ENCODE measurements around the gene RCCD1. TPM values are rescaled to one million over a fixed set of nuclear protein-coding genes. Genes with fewer than 3 reads are reported as not detected.

RCCD1 gene
- total RNA-seq, 2 experiments from 2014 or later, result 31.3 to 32.8 TPM

- ChIA-PET CTCF (interaction anchor here (0.6 to 9.6 kb wide), 35 partner anchors 8 to 670 kb away, joined by 3 to 210 read pairs (median 5); partner anchors contain the start of genes BLM, FES, MAN2A2 and NGRN), POLR2A (interaction anchor here (0.6 to 11.6 kb wide), 32 partner anchors 8 to 670 kb away, joined by 3 to 211 read pairs (median 4); partner anchors contain the start of genes BLM, MAN2A2, NGRN and PRC1)
- Mint-ChIP-seq H3K27ac (peak within 1 kb of the TSS; percentile 96), H3K9me3 (no peaks in the 10 kb centered on the region), H3K4me3 (peak within 1 kb of the TSS; percentile 83), H3K4me1 (peaks cover 52% of the 10 kb centered on the region), H3K27me3 (no peaks in the 10 kb centered on the region), H3K36me3 (ENCODE audit: low read depth) (peaks cover 40% of the 10 kb centered on the region)
- DNase-seq, result peak; percentile 95
Observed at GRCh38 chr15:90934949-90935751, 19.5 kb upstream of the RCCD1 start, which contains the start of gene UNC45A. UNC45A (plus strand) TSS chr15:90935285; CDS start chr15:90935325, 40 bp downstream.

- H3K4me1 Mint-ChIP-seq, result peaks cover 39% of the 10 kb centered on the region
- no peaks in the 10 kb centered on the region for H3K27me3 Mint-ChIP-seq
- DNase-seq, result no peak
- ChIA-PET CTCF (interaction anchor here (0.9 to 9.6 kb wide), 4 partner anchors 20 to 96 kb away, joined by 3 to 167 read pairs (median 6); partner anchors contain the start of gene RCCD1), POLR2A (interaction anchor here (0.7 to 11.6 kb wide), 3 partner anchors 12 to 246 kb away, joined by 3 to 198 read pairs (median 4); partner anchors contain the start of gene RCCD1)
- H3K4me3 Mint-ChIP-seq, result peak overlapping the region; percentile 83
- H3K9me3 Mint-ChIP-seq, result no peaks in the 10 kb centered on the region
- H3K27ac Mint-ChIP-seq, result peak overlapping the region; percentile 50
- H3K36me3 Mint-ChIP-seq (ENCODE audit: low read depth), result peaks cover 38% of the 10 kb centered on the region
Observed at GRCh38 chr15:90936823-90937222, 17.9 kb upstream of the RCCD1 start.

- Mint-ChIP-seq H3K4me3 (no peak overlapping the region), H3K4me1 (peaks cover 30% of the 10 kb centered on the region), H3K27me3 (no peaks in the 10 kb centered on the region), H3K36me3 (ENCODE audit: low read depth) (peaks cover 45% of the 10 kb centered on the region), H3K27ac (no peak overlapping the region), H3K9me3 (no peaks in the 10 kb centered on the region)
- POLR2A ChIA-PET, result interaction anchor here (11.6 kb wide), 1 partner anchor 19 kb away, joined by 198 read pairs; the partner anchor contains the start of gene RCCD1
- CTCF ChIA-PET, result interaction anchor here (9.6 kb wide), 1 partner anchor 19 kb away, joined by 167 read pairs; the partner anchor contains the start of gene RCCD1
- no peak for DNase-seq
Observed at GRCh38 chr15:90938261-90938660, 16.4 kb upstream of the RCCD1 start.

- Mint-ChIP-seq H3K9me3 (no peaks in the 10 kb centered on the region), H3K27me3 (no peaks in the 10 kb centered on the region), H3K36me3 (ENCODE audit: low read depth) (peaks cover 53% of the 10 kb centered on the region), H3K27ac (no peak overlapping the region), H3K4me1 (peaks cover 17% of the 10 kb centered on the region), H3K4me3 (no peak overlapping the region)
- ChIA-PET POLR2A (interaction anchor here (2.3 to 11.6 kb wide), 2 partner anchors 9 to 18 kb away, joined by 6 to 198 read pairs; partner anchors contain the start of gene RCCD1), CTCF (interaction anchor here (0.9 to 2.3 kb wide), 3 partner anchors 16 to 332 kb away, joined by 3 to 9 read pairs (median 3); partner anchors contain the start of gene RCCD1)
- DNase-seq, result no peak
Observed at GRCh38 chr15:90939756-90940155, 14.9 kb upstream of the RCCD1 start.

- peaks cover 11% of the 10 kb centered on the region for H3K4me1 Mint-ChIP-seq
- no peak overlapping the region for H3K27ac Mint-ChIP-seq
- ChIA-PET CTCF (interaction anchor here (1.5 to 2.3 kb wide), 2 partner anchors 9 to 15 kb away, joined by 6 to 9 read pairs; partner anchors contain the start of genes HDDC3 and RCCD1), POLR2A (interaction anchor here (2.3 kb wide), 1 partner anchor 10 kb away, joined by 6 read pairs; no protein-coding TSS in a partner anchor)
- H3K9me3 Mint-ChIP-seq, result no peaks in the 10 kb centered on the region
- no peak for DNase-seq
- no peaks in the 10 kb centered on the region for H3K27me3 Mint-ChIP-seq
- H3K36me3 Mint-ChIP-seq (ENCODE audit: low read depth), result peaks cover 57% of the 10 kb centered on the region
- no peak overlapping the region for H3K4me3 Mint-ChIP-seq
Observed at GRCh38 chr15:90941038-90941437, 13.6 kb upstream of the RCCD1 start.

GRCh38 chr15:90942354-90943120, 12.1 kb upstream of the RCCD1 start:
- DNase-seq, result no peak
- ChIA-PET CTCF (interaction anchor here (1.3 to 3.4 kb wide), 3 partner anchors 9 to 91 kb away, joined by 3 to 28 read pairs (median 9); partner anchors contain the start of genes HDDC3, RCCD1 and UNC45A), POLR2A (interaction anchor here (1.7 to 1.9 kb wide), 2 partner anchors 7 to 12 kb away, joined by 6 to 8 read pairs; partner anchors contain the start of genes RCCD1 and UNC45A)
- Mint-ChIP-seq H3K4me1 (no peaks in the 10 kb centered on the region), H3K36me3 (ENCODE audit: low read depth) (peaks cover 55% of the 10 kb centered on the region), H3K9me3 (no peaks in the 10 kb centered on the region), H3K4me3 (no peak overlapping the region), H3K27me3 (no peaks in the 10 kb centered on the region), H3K27ac (no peak overlapping the region)

- Mint-ChIP-seq H3K9me3 (no peaks in the 10 kb centered on the region), H3K27me3 (no peaks in the 10 kb centered on the region), H3K36me3 (ENCODE audit: low read depth) (peaks cover 60% of the 10 kb centered on the region), H3K4me3 (no peak overlapping the region), H3K27ac (no peak overlapping the region), H3K4me1 (peaks cover 3% of the 10 kb centered on the region)
- ChIA-PET CTCF (interaction anchor here (3.4 kb wide), 1 partner anchor 11 kb away, joined by 28 read pairs; the partner anchor contains the start of genes HDDC3 and UNC45A), POLR2A (interaction anchor here (0.9 to 1.9 kb wide), 2 partner anchors 9 kb away, joined by 4 to 10 read pairs; partner anchors contain the start of genes RCCD1 and UNC45A)
- DNase-seq, result no peak
Observed at GRCh38 chr15:90945091-90945490, 9.6 kb upstream of the RCCD1 start.

- Mint-ChIP-seq H3K27me3 (no peaks in the 10 kb centered on the region), H3K36me3 (ENCODE audit: low read depth) (peaks cover 54% of the 10 kb centered on the region), H3K9me3 (no peaks in the 10 kb centered on the region), H3K4me3 (no peak overlapping the region), H3K27ac (no peak overlapping the region), H3K4me1 (peaks cover 3% of the 10 kb centered on the region)
- POLR2A ChIA-PET, result interaction anchor here (0.6 to 3.5 kb wide), 4 partner anchors 8 to 16 kb away, joined by 3 to 16 read pairs (median 4); partner anchors contain the start of genes RCCD1 and UNC45A
- no peak for DNase-seq
- CTCF ChIA-PET, result interaction anchor here (1.8 to 2.0 kb wide), 2 partner anchors 10 to 325 kb away, joined by 5 to 12 read pairs; no protein-coding TSS in a partner anchor
Observed at GRCh38 chr15:90946538-90946937, 8.1 kb upstream of the RCCD1 start.

- POLR2A ChIA-PET, result interaction anchor here (0.6 to 3.5 kb wide), 5 partner anchors 8 to 17 kb away, joined by 3 to 16 read pairs (median 5); partner anchors contain the start of genes HDDC3, RCCD1 and UNC45A
- no peak for DNase-seq
- Mint-ChIP-seq H3K36me3 (ENCODE audit: low read depth) (peaks cover 59% of the 10 kb centered on the region), H3K9me3 (no peaks in the 10 kb centered on the region), H3K4me1 (peaks cover 3% of the 10 kb centered on the region), H3K4me3 (no peak overlapping the region), H3K27ac (no peak overlapping the region), H3K27me3 (no peaks in the 10 kb centered on the region)
- CTCF ChIA-PET, result interaction anchor here (1.1 to 2.0 kb wide), 3 partner anchors 9 to 325 kb away, joined by 4 to 12 read pairs (median 5); partner anchors contain the start of gene HDDC3
Observed at GRCh38 chr15:90946941-90947576, 7.6 kb upstream of the RCCD1 start.

- H3K36me3 Mint-ChIP-seq (ENCODE audit: low read depth), result peaks cover 60% of the 10 kb centered on the region
- H3K27ac Mint-ChIP-seq, result no peak overlapping the region
- ChIA-PET POLR2A (interaction anchor here (1.0 to 3.5 kb wide), 4 partner anchors 9 to 15 kb away, joined by 3 to 16 read pairs (median 7); partner anchors contain the start of genes HDDC3 and UNC45A), CTCF (interaction anchor here (0.9 to 2.1 kb wide), 4 partner anchors 9 to 17 kb away, joined by 3 to 12 read pairs (median 4); partner anchors contain the start of gene HDDC3)
- no peaks in the 10 kb centered on the region for H3K9me3 Mint-ChIP-seq
- H3K27me3 Mint-ChIP-seq, result no peaks in the 10 kb centered on the region
- H3K4me3 Mint-ChIP-seq, result no peak overlapping the region
- DNase-seq, result no peak
- H3K4me1 Mint-ChIP-seq, result peaks cover 3% of the 10 kb centered on the region
Observed at GRCh38 chr15:90947577-90948357, 6.9 kb upstream of the RCCD1 start.

GRCh38 chr15:90948506-90948905, 6.2 kb upstream of the RCCD1 start:
- no peak for DNase-seq
- no peak overlapping the region for H3K27ac Mint-ChIP-seq
- ChIA-PET POLR2A (interaction anchor here (0.7 to 3.5 kb wide), 5 partner anchors 9 to 16 kb away, joined by 4 to 16 read pairs (median 5); partner anchors contain the start of genes HDDC3 and UNC45A), CTCF (interaction anchor here (0.9 to 2.1 kb wide), 3 partner anchors 13 to 18 kb away, joined by 3 to 7 read pairs (median 5); partner anchors contain the start of genes HDDC3 and UNC45A)
- peaks cover 64% of the 10 kb centered on the region for H3K36me3 Mint-ChIP-seq (ENCODE audit: low read depth)
- H3K4me1 Mint-ChIP-seq, result peaks cover 5% of the 10 kb centered on the region
- no peaks in the 10 kb centered on the region for H3K27me3 Mint-ChIP-seq
- H3K4me3 Mint-ChIP-seq, result no peak overlapping the region
- H3K9me3 Mint-ChIP-seq, result no peaks in the 10 kb centered on the region

Data from activated CD4-positive, alpha-beta memory T cell treated with anti-CD3 and anti-CD28 coated beads, Interleukin-2, amount 10 ng/mL, durations not matched to agents 7 days and 5 days (primary cell).